BLaER1 (cell line): ENCODE measurements around the gene PDE11A.

ENCODE experiments used
- H3K27ac ChIP-seq: shearing (Covaris generic); formaldehyde crosslinking; 2 replicates; pipeline ENCODE4 v1.8.1; 2022
- H3K27me3 ChIP-seq: shearing (Covaris generic); formaldehyde crosslinking; 2 replicates; pipeline ENCODE4 v1.8.1; 2022
- H3K36me3 ChIP-seq: shearing (Covaris generic); formaldehyde crosslinking; 2 replicates; pipeline ENCODE4 v1.8.1; 2022
- H3K4me1 ChIP-seq: shearing (Covaris generic); formaldehyde crosslinking; 2 replicates; pipeline ENCODE4 v1.8.1; 2022
- H3K4me2 ChIP-seq: shearing (Covaris generic); formaldehyde crosslinking; 2 replicates; pipeline ENCODE4 v1.8.1; 2022
- H3K4me3 ChIP-seq: shearing (Covaris generic); formaldehyde crosslinking; 2 replicates; pipeline ENCODE4 v1.8.1; 2022
- H3K9ac ChIP-seq: shearing (Covaris generic); formaldehyde crosslinking; 2 replicates; pipeline ENCODE4 v1.8.1; 2022
- H3K9me3 ChIP-seq: shearing (Covaris generic); formaldehyde crosslinking; 2 replicates; pipeline ENCODE4 v1.8.1; 2022
- H4K20me1 ChIP-seq: shearing (Covaris generic); formaldehyde crosslinking; 2 replicates; pipeline ENCODE4 v1.8.1; 2022
- Cebpa-rat ChIP-seq: shearing (Covaris generic); IDR thresholded peaks from 2 replicates; pipeline ENCODE4 v1.8.1; 2022

The PDE11A gene

DNA sequence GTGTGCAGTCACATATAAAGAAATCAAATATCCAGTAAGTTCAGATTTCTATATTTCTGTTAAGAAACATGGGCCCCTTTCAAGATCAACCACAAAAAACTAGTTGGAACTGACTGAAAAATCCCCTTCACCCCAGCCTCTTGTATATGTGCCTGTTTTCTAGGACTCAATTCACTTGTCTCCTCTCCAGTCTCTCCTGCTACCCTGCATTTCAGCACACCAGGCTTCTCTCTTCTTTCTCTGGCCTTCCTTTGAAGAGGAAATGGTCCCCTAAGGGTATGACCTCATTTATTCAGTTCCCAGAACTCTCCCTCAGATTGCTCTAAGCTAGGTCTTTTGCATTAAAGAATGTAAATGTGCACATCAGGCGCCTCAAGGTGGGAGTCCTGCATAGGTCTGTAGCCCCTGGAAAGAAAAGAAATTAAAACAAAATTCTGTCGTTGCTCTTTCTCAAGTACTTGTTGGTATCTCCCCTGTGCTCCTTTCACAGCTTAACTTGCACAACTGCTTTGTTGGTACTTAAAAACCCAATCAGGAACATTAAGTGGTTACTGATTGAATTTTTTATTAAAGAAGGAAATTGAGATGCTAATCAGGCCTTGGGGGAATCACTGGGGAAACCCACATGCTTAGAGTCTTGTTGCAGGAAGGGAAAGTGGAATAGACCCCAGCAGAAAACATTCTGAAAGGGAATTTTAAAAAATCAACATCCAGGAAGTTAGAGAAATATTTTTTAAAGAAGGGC is 401.6 kb downstream of the PDE11A start:
- no peak overlapping the region for H3K9ac ChIP-seq
- H3K27me3 ChIP-seq = no peaks in the 10 kb centered on the region
- no peaks in the 10 kb centered on the region for H4K20me1 ChIP-seq
- H3K4me2 ChIP-seq = no peak overlapping the region
- H3K4me3 ChIP-seq = no peak overlapping the region
- H3K4me1 ChIP-seq = no peaks in the 10 kb centered on the region
- H3K9me3 ChIP-seq = no peaks in the 10 kb centered on the region
- TF ChIP-seq Cebpa-rat = no peak
- H3K36me3 ChIP-seq = no peaks in the 10 kb centered on the region
- H3K27ac ChIP-seq = no peak overlapping the region

DNA sequence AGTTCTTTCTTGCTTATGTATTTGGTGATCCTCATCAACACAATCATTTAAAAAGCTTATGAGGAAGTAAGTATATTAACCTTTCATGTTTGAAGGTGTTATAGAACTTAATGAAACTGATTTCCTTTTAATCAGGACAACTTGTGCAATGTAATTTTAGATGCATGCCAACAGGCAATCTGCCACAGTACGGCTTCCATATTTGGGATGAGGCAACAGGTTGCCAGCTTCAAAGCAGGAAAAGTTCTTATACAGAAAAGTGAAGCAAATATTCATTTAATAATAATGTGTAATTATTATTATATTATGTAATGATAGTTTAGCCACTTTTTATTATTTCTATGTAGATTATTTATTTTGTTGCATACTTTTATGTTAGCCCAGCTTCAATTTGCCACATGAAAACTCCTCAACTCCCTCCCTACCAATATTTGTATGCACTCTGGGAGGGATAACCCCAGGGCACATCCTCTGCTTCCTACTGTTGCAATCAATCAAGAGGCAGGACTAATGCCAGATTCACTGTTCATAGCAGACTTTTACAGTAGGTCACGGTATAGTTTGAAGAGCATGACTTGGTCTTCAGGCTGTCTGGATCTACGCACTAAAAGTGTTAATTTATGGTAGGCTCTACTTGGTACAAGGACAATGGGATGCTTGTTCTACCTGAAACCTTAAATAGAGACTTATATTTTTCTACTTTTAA is 402.8 kb downstream of the PDE11A start:
- TF ChIP-seq Cebpa-rat = no peak
- no peaks in the 10 kb centered on the region for H3K9me3 ChIP-seq
- H3K4me3 ChIP-seq = no peak overlapping the region
- no peak overlapping the region for H3K27ac ChIP-seq
- H3K4me1 ChIP-seq = no peaks in the 10 kb centered on the region
- H3K27me3 ChIP-seq = no peaks in the 10 kb centered on the region
- no peaks in the 10 kb centered on the region for H4K20me1 ChIP-seq
- no peak overlapping the region for H3K4me2 ChIP-seq
- no peak overlapping the region for H3K9ac ChIP-seq
- H3K36me3 ChIP-seq = no peaks in the 10 kb centered on the region

DNA sequence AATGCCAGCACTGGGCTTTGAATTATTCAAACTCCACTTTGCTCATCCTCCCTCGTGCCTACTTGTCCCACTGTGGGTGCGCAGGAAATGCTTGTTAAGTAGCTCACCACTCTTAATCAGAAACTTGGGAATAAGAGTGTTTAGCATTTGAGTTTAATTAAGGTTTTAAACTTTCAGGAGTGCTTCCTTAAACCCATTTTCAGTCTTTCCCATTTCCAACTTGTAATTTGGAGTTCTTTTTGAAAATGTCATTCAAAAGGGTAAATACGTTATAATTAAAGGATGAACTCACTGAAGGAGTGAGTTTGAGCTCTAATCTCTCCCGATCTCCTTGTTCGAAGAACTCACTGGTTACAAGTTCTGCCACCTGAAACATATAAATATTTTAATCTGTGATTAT is 403.4 kb downstream of the PDE11A start:
- no peak overlapping the region for H3K9ac ChIP-seq
- no peaks in the 10 kb centered on the region for H3K36me3 ChIP-seq
- no peak overlapping the region for H3K4me3 ChIP-seq
- no peaks in the 10 kb centered on the region for H3K4me1 ChIP-seq
- no peak for TF ChIP-seq Cebpa-rat
- H3K27me3 ChIP-seq = no peaks in the 10 kb centered on the region
- no peak overlapping the region for H3K27ac ChIP-seq
- H4K20me1 ChIP-seq = no peaks in the 10 kb centered on the region
- H3K9me3 ChIP-seq = no peaks in the 10 kb centered on the region
- no peak overlapping the region for H3K4me2 ChIP-seq

DNA sequence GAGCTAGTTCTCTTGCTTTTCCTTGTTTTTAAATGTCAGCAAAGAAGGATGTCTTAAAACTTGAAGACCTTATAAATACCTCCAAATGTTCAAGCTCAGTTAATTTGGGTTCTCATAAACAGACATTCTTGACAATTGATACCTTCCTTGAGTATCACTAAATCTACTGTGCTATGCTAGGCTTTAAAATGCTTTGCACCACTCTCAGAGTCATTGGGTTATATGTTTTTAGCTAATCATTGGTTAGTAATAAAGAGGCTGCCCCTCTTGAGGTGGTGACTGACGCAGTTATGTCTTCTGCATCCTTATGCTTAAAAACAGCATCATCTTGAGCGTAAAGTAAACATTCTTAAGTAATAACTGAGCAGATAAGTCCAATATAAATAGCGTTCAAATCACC is 404.0 kb downstream of the PDE11A start:
- H3K4me3 ChIP-seq = no peak overlapping the region
- H3K9me3 ChIP-seq = no peaks in the 10 kb centered on the region
- H3K4me1 ChIP-seq = no peaks in the 10 kb centered on the region
- H3K27ac ChIP-seq = no peak overlapping the region
- no peaks in the 10 kb centered on the region for H3K36me3 ChIP-seq
- no peaks in the 10 kb centered on the region for H3K27me3 ChIP-seq
- no peak overlapping the region for H3K4me2 ChIP-seq
- no peaks in the 10 kb centered on the region for H4K20me1 ChIP-seq
- TF ChIP-seq Cebpa-rat = no peak
- H3K9ac ChIP-seq = no peak overlapping the region

DNA sequence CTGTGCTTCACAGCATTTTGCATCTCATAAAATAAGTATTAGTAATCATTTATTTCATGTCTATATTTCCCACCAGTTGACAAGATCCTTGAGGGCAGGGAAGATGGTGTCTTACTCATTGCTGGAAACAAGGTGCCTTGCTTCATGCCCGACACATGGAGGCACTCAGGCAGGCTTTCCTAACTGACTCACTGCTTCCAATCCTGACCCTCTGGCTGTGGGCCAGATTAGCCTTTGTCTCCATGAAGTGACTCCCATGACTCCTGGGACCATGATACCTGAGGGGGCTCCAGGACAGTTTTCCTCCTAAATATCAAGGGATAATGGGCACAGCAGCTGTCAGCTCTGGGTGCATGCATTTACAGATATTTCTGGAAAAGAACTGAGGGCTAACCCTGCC is 405.0 kb downstream of the PDE11A start:
- Histone ChIP-seq H3K36me3 (no peaks in the 10 kb centered on the region), H3K4me2 (no peak overlapping the region), H3K9ac (no peak overlapping the region), H3K27ac (no peak overlapping the region), H3K9me3 (no peaks in the 10 kb centered on the region), H4K20me1 (no peaks in the 10 kb centered on the region), H3K4me3 (no peak overlapping the region), H3K27me3 (no peaks in the 10 kb centered on the region), H3K4me1 (no peaks in the 10 kb centered on the region)
- no peak for TF ChIP-seq Cebpa-rat

DNA sequence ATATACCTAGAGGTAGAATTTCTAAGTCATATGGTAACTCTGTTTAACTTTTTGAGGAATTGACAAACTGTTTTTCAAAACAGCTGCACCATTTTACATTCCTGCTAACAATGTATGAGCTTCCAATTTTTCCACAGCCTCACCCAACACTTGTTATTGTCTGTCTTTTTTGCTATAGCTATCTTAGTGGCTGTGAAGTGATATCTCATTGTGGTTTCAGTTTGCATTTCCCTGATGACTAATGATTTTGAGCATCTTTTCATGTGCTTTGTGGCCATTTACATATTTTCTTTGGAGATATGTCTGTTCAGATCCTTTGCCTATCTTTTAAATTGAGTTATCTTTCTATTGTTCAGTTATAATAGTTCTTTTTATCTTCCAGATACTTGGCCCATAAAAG is 406.2 kb downstream of the PDE11A start:
- Histone ChIP-seq H3K4me2 (no peak overlapping the region), H3K36me3 (no peaks in the 10 kb centered on the region), H3K4me1 (no peaks in the 10 kb centered on the region), H3K27me3 (no peaks in the 10 kb centered on the region), H3K27ac (no peak overlapping the region), H3K9me3 (no peaks in the 10 kb centered on the region), H3K4me3 (no peak overlapping the region), H4K20me1 (no peaks in the 10 kb centered on the region), H3K9ac (no peak overlapping the region)
- TF ChIP-seq Cebpa-rat = no peak

DNA sequence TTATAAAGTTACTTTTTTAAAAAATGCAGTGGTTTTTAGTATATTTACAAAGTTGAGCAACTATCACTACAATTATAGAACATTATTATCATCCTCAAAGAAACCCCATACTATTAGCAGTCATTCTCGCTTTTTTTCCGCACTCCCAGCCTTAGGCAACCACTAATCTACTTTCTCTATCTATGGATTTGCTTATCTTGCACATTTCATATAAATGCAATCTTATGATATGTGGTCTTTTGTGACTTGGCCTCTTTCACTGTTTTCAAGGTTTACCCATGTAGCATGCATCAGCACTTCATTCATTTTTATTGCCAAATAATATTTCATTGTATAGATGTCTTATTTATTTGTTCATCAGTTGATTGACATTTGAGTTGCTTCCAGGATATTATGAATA is 406.6 kb downstream of the PDE11A start:
- H3K9me3 ChIP-seq = no peaks in the 10 kb centered on the region
- no peaks in the 10 kb centered on the region for H3K27me3 ChIP-seq
- TF ChIP-seq Cebpa-rat = no peak
- H3K4me1 ChIP-seq = no peaks in the 10 kb centered on the region
- H3K27ac ChIP-seq = no peak overlapping the region
- no peak overlapping the region for H3K4me3 ChIP-seq
- no peaks in the 10 kb centered on the region for H4K20me1 ChIP-seq
- no peak overlapping the region for H3K9ac ChIP-seq
- H3K4me2 ChIP-seq = no peak overlapping the region
- no peaks in the 10 kb centered on the region for H3K36me3 ChIP-seq

DNA sequence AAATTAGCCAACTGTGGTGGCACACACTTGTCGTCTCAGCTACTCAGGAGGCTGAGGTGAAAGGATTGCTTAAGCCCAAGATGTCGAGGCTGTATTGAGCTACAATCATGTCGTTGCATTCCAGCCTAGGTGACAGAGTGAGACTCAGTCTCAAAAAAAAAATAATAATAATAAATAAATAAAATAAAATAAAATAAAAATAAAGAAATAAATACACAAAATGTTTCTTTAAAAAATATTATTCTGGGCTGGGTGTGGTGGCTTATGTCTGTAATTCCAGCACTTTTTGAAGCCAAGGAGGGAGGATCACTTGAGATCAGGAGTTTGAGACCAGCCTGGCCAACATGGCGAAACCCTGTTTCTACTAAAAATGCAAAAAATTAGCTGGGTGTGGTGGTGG is 407.2 kb downstream of the PDE11A start:
- Histone ChIP-seq H3K9me3 (no peaks in the 10 kb centered on the region), H3K4me3 (no peak overlapping the region), H4K20me1 (no peaks in the 10 kb centered on the region), H3K9ac (no peak overlapping the region), H3K27me3 (no peaks in the 10 kb centered on the region), H3K36me3 (no peaks in the 10 kb centered on the region), H3K4me1 (no peaks in the 10 kb centered on the region), H3K4me2 (no peak overlapping the region), H3K27ac (no peak overlapping the region)
- TF ChIP-seq Cebpa-rat = no peak

DNA sequence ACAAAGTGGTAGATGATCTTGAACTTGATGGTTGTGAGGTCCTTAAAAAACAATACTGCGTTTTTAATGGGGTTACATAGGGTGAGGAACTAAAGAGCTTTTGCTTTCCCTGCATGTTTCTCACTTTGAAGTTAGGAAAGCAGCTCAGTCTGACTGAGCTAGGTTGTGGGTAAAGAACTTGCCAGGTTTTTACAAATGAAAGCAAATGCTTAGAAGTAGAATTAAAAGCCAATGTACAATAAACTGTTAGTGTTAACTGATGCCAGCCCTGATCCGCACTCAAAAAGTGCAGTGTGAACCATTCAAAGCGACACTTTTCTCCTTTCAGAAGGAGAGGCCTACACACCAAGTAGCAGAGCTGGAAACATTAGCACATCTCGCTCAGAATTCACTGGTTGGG is 409.7 kb downstream of the PDE11A start:
- H3K9ac ChIP-seq = no peak overlapping the region

DNA sequence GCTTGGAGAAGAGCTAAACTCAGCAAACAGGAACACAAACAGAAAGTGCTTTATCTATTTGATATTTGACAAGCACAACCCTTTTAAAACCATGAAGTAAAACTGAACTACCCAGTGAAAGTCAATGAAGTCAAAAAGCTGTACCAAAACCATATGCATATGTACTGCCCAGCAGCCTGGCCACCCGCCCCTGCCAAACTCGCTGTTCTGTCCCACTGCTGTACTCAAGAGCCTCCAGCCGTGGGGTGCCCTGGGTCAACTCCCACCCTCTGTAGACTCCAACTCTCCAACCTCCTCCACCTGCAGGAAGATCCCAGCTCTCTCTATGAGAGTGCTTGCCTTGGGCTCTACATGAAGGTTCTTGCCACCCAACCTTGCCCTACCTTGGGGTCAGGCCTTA is 411.8 kb downstream of the PDE11A start:
- H3K9ac ChIP-seq = no peak overlapping the region
- no peak for TF ChIP-seq Cebpa-rat
- H3K4me2 ChIP-seq = no peak overlapping the region
- H3K4me3 ChIP-seq = no peak overlapping the region
- no peak overlapping the region for H3K27ac ChIP-seq
- H3K4me1 ChIP-seq = peaks cover 10% of the 10 kb centered on the region
- H4K20me1 ChIP-seq = no peaks in the 10 kb centered on the region
- H3K9me3 ChIP-seq = no peaks in the 10 kb centered on the region
- H3K27me3 ChIP-seq = no peaks in the 10 kb centered on the region
- no peaks in the 10 kb centered on the region for H3K36me3 ChIP-seq

More for the DNA sequence above, 409.7 kb downstream of the PDE11A start:
- Histone ChIP-seq H3K36me3 (no peaks in the 10 kb centered on the region), H3K4me3 (no peak overlapping the region), H3K4me1 (peaks cover 4% of the 10 kb centered on the region), H4K20me1 (no peaks in the 10 kb centered on the region), H3K4me2 (no peak overlapping the region), H3K9me3 (no peaks in the 10 kb centered on the region), H3K27ac (no peak overlapping the region), H3K27me3 (no peaks in the 10 kb centered on the region)
- TF ChIP-seq Cebpa-rat = no peak
